ENCODE data around the gene LYZ.
"Not testable (repeated sequence)": the region's sequence is repeated elsewhere in the genome, so short reads cannot be mapped to it uniquely, and the experiment has no call there.

LYZ gene

GRCh38 chr12:69348162-69348938 lies at the start of gene LYZ:
Gene LYZ (plus strand): TSS chr12:69348381. CDS start chr12:69348409, 28 bp downstream.
- TF ChIP-seq, protein P1, sequence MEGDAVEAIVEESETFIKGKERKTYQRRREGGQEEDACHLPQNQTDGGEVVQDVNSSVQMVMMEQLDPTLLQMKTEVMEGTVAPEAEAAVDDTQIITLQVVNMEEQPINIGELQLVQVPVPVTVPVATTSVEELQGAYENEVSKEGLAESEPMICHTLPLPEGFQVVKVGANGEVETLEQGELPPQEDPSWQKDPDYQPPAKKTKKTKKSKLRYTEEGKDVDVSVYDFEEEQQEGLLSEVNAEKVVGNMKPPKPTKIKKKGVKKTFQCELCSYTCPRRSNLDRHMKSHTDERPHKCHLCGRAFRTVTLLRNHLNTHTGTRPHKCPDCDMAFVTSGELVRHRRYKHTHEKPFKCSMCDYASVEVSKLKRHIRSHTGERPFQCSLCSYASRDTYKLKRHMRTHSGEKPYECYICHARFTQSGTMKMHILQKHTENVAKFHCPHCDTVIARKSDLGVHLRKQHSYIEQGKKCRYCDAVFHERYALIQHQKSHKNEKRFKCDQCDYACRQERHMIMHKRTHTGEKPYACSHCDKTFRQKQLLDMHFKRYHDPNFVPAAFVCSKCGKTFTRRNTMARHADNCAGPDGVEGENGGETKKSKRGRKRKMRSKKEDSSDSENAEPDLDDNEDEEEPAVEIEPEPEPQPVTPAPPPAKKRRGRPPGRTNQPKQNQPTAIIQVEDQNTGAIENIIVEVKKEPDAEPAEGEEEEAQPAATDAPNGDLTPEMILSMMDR (IDR thresholded peaks at IDR 0.05; ENCODE audit: insufficient read depth, low read depth, low read length, missing control alignments): no peak
- no peak within 1 kb of the TSS for H3K4me3 ChIP-seq (ENCODE audit: low read depth, low read length)
- no peak for DNase-seq (ENCODE audit: low read depth)

- no peak overlapping the region for H3K4me3 ChIP-seq (ENCODE audit: low read depth, low read length)
- no peak for DNase-seq (ENCODE audit: low read depth)
- TF ChIP-seq, protein P1 (IDR thresholded peaks at IDR 0.05; ENCODE audit: insufficient read depth, low read depth, low read length, missing control alignments): no peak
Measured at GRCh38 chr12:69298947-69299346, 49.2 kb upstream of the LYZ start.

- TF ChIP-seq, protein P1 (IDR thresholded peaks at IDR 0.05; ENCODE audit: insufficient read depth, low read depth, low read length, missing control alignments): no peak
- DNase-seq (ENCODE audit: low read depth): no peak
- no peak overlapping the region for H3K4me3 ChIP-seq (ENCODE audit: low read depth, low read length)
Measured at GRCh38 chr12:69304284-69304683, 43.9 kb upstream of the LYZ start.

- DNase-seq (ENCODE audit: low read depth): no peak
- TF ChIP-seq, protein P1 (IDR thresholded peaks at IDR 0.05; ENCODE audit: insufficient read depth, low read depth, low read length, missing control alignments): no peak
- H3K4me3 ChIP-seq (ENCODE audit: low read depth, low read length): no peak overlapping the region
Measured at GRCh38 chr12:69309461-69309860, 38.7 kb upstream of the LYZ start.

DNA sequence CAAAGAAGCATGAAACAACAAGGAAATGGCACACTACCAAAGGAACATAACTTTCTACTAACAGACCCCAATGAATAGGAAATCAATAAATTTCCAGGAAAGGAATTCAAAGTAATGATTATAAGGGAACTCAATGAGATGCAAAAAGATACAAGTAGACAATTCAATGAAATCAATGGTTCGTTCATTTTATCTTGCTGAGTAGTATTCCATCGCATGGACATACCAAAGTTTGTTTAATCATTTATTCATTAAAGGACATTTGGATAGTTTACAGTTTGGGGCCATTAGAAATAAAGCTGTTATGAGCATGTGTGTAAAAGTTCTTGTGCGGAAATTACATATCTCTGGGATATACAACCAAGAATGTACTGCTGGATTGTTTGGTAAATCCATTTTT lies 35.0 kb upstream of the LYZ start:
- TF ChIP-seq, protein P1 (IDR thresholded peaks at IDR 0.05; ENCODE audit: insufficient read depth, low read depth, low read length, missing control alignments): no peak
- no peak overlapping the region for H3K4me3 ChIP-seq (ENCODE audit: low read depth, low read length)
- no peak for DNase-seq (ENCODE audit: low read depth)

DNA sequence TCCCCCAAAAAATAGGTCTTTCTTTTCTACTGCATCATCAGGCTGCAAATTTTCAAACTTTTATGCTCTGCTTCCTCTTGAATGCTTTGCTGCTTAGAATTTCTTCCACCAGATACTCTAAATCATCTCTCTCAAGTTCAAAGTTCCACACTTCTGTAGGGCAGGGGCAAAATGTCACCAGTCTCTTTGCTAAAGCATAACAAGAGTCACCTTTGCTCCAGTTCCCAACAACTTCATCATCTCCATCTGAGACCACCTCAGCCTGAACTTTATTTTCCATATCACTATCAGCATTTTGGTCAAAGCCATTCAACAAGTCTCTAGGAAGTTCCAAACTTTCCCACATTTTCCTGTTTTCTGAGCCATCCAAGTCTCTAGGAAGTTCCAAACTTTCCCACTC lies 31.4 kb upstream of the LYZ start:
- not testable (repeated sequence) for DNase-seq (ENCODE audit: low read depth); H3K4me3 ChIP-seq (ENCODE audit: low read depth, low read length)

DNA sequence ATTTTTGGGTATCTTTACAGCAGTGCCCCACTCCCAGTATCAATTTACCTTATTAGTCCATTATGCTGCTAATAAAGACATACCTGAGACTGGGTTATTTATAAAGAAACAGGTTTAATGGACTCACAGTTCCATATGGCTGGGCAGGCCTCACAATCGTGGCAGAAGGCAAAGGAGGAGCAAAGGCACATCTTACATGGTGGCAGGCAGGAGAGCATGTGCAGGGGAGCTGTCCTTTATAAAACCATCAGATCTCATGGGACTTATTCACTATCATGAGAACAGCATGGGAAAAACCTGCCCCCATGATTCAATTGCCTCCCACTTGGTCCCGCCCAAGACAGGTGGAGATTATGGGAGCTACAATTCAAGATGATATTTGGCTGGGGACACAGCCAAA lies 30.9 kb upstream of the LYZ start:
- H3K4me3 ChIP-seq (ENCODE audit: low read depth, low read length); DNase-seq (ENCODE audit: low read depth): not testable (repeated sequence)

DNA sequence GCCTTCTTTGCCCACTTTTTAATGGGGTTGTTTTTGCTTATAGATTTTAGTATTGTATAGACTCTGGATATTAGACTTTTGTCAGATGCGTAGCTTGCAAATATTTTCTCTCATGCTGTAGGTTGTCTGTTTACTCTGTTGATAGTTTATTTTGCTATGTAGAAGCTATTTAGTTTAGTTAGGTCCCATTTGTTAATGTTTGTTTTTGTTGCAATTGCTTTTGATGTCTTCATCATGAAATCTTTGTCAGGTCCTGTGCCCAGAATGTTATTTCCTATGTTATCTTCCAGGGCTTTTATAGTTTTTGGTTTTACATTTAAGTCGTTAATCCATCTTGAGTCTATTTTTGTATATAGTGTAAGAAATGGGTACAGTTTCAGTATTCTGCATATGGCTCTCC lies 30.0 kb upstream of the LYZ start:
- DNase-seq (ENCODE audit: low read depth): no peak
- TF ChIP-seq, protein P1 (IDR thresholded peaks at IDR 0.05; ENCODE audit: insufficient read depth, low read depth, low read length, missing control alignments): no peak
- no peak overlapping the region for H3K4me3 ChIP-seq (ENCODE audit: low read depth, low read length)

Measured in GM12865 (cell line).